Measurements from ENCODE around the gene PBX3. TPM values are rescaled to one million over a fixed set of nuclear protein-coding genes. Genes with fewer than 3 reads are reported as not detected.

PBX3 gene
- total and polyA plus RNA-seq, 9 of the 15 experiments (the other 6 are each of a cell fraction or from before 2014, with no cell fraction given): 0.14 to 5.8 (median 0.92) TPM

GRCh38 chr9:125842242-125842641 lies 95.1 kb downstream of the PBX3 start (continued):
- no peak for TF ChIP-seq ZNF609 (CRISPR knock-in tag; IDR thresholded peaks at IDR 0.05; ENCODE audit: borderline replicate concordance)

GRCh38 chr9:125843646-125844045 lies 96.5 kb downstream of the PBX3 start:
- H3K4me2 ChIP-seq (ENCODE audit: insufficient read depth, low read length): no peak overlapping the region
- H3K9ac ChIP-seq (ENCODE audit: insufficient read depth in 1 of 2, low read depth in 2 of 2, low read length in 2 of 2): no peak overlapping the region
- in situ Hi-C loops (cut with MboI): no loop called here
- no peaks in the 10 kb centered on the region for H3K9me1 ChIP-seq (ENCODE audit: control insufficient read depth, insufficient read depth, low read length)
- intact Hi-C loops (cut with micrococcal nuclease): no loop called here
- no peak overlapping the region for H3K4me3 ChIP-seq
- H3K79me2 ChIP-seq (ENCODE audit: control insufficient read depth, insufficient read depth, low read length): no peaks in the 10 kb centered on the region
- H3K9me3 ChIP-seq (replicated peaks; ENCODE audit: control insufficient read depth, insufficient read depth, low read depth, low read length): no peaks in the 10 kb centered on the region
- WGBS (ENCODE audit: insufficient coverage, low coverage, missing lambda C conversion rate): 1% methylated on average over 5 of the region's 5 CpGs
- peaks cover 0 to 2% of the 10 kb centered on the region in 2 experiments; a peak in 1 of 5 replicates for H3K27me3 ChIP-seq (ENCODE audit: control insufficient read depth in 2 of 2, insufficient read depth in 2 of 2, low read length in 2 of 2)
- ChIA-PET CTCF (ENCODE audit: low intra/inter-chr PET ratio) (no interaction called here), POLR2A (no interaction called here)
- no peak for FAIRE-seq
- no TSS peak for BruUV-seq (replicated peaks)
- no peak for ATAC-seq
- H4K20me1 ChIP-seq (replicated peaks; ENCODE audit: control insufficient read depth, insufficient read depth, low read length): no peaks in the 10 kb centered on the region
- H2AFZ ChIP-seq (ENCODE audit: low read depth, low read length): no peak overlapping the region
- no peaks in the 10 kb centered on the region for H3K36me3 ChIP-seq (ENCODE audit: control insufficient read depth, insufficient read depth, low read length)
- H3K4me1 ChIP-seq (replicated peaks in 1 of 2; ENCODE audit: control insufficient read depth in 2 of 2, insufficient read depth in 2 of 2, low read length in 2 of 2): no peaks in the 10 kb centered on the region
- no peak for DNase-seq (ENCODE audit: extremely low read depth in 1 of 4, low spot score in 3 of 4)
- no peak overlapping the region for H3K27ac ChIP-seq (ENCODE audit: extremely low read depth, low read depth, low read length)
- TF ChIP-seq ZNF77 (CRISPR knock-in tag; IDR thresholded peaks at IDR 0.05) (no peak), NFATC3 (IDR thresholded peaks at IDR 0.05) (no peak), BRCA1 (IDR thresholded peaks at IDR 0.05) (no peak), BRCA1 (CRISPR knock-in tag; IDR thresholded peaks at IDR 0.05) (no peak), ATF4 (CRISPR knock-in tag; IDR thresholded peaks at IDR 0.05) (no peak), ZBTB34 (CRISPR knock-in tag; IDR thresholded peaks at IDR 0.05) (no peak), KLF6 (CRISPR knock-in tag; IDR thresholded peaks at IDR 0.05; ENCODE audit: borderline replicate concordance) (no peak), SAFB (IDR thresholded peaks at IDR 0.05; ENCODE audit: borderline replicate concordance, low read depth, low read length) (no peak), ZBTB11 (CRISPR knock-in tag; IDR thresholded peaks at IDR 0.05) (no peak)
